Measurements from ENCODE around the gene PTTG1IP. TPM values are rescaled to one million over a fixed set of nuclear protein-coding genes. Genes with fewer than 3 reads are reported as not detected.
"Not testable (repeated sequence)": the region's sequence is repeated elsewhere in the genome, so short reads cannot be mapped to it uniquely, and the experiment has no call there.

The PTTG1IP gene
- total RNA-seq, 1 experiment from 2014 or later, result 116 TPM

DNA sequence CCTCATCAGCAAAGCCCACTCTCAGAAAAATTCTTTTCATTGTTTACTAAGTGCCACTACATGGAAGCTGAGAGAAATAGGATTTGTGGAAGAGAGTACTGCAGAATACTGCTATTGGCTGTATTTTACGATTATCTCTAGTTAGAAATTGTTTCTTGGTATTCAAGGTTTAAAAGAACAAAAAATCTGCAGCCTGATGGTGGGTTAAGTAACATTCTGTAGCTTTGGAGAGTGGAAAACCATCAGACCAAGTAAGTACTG is 27.3 kb downstream of the PTTG1IP start:
- DNase-seq (ENCODE audit: low spot score), result no peak

- peak; percentile 30 for DNase-seq (ENCODE audit: low spot score)
These were observed 27.9 kb downstream of the PTTG1IP start for GRCh38 chr21:44845418-44846223.

- no peak for DNase-seq (ENCODE audit: low spot score)
These were observed 29.2 kb downstream of the PTTG1IP start for GRCh38 chr21:44844256-44844655.

DNA sequence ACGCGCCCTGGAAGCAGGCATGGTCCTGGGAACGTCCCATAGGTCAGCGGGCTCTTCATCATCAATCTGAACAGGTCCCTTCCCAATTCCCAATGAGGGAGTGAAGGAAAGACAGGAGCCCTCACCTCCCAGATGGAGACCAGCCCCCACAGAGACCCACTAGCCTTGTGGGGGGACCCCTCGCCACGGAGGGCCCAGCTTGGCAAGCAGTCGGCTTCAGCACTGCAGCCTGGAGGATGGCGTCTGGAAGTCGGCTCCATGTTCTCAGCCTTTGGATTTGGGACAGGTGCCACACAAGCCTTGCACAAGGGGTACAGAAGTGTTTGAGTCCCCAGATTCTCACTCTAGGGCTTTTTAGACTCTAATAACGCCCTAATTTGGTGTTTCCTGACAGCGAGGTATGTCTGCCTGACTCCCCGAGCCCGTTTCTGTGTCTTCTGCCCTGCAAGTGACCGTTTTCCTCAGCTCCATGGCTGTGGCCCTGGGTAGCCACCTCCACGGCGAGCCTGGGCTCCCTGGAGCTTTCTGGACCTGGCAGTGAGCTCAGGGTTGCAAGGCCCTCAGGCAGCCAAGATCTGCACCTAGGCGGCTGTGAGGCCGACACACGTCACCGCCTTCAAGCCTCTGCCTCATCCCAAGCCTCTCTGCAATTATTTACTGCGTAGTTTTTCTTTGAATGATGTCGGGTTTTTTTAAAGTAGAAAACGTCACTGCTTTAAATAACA is 30.6 kb downstream of the PTTG1IP start:
- DNase-seq (ENCODE audit: low spot score), result no peak

DNA sequence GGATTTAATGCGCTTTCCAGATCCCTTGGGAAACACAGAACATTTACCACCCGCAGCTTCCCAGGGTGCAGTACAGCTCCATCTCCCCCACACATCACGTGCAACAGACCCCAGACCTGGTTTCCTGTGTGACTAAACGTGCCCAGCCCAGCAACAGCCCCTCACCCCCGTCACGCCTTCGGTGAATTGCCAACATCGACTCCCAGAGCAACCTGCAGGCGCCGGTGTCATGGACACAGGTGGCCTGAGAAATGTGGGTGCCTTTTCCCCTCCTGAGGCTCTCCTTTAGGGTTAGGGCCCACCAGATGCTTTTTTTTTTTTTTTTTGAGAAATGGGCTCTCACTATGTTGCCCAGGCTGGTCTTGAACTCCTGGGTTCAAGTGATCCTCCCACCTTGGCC is 31.4 kb downstream of the PTTG1IP start:
- DNase-seq (ENCODE audit: low spot score), result no peak

DNA sequence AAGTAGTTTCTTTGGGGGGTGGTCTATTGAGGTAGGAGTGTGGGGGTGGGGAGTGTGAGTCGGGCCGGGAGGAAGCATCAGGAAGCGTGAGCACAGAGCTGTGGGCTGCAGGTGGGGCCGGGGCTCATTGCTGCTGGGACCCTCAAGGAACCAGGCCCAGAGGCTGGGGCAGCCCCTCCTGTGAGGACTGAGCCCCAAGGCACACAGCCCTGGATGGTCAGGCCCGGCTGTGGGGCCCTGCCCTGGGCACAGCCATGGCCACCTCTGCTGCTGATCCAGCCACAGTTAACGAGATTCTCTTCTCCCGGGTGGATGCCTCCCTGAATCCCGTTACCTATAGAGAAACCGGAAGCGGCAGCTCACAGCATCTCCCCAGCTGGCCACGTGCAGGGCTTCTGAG is 32.7 kb downstream of the PTTG1IP start:
- DNase-seq (ENCODE audit: low spot score), result no peak

DNA sequence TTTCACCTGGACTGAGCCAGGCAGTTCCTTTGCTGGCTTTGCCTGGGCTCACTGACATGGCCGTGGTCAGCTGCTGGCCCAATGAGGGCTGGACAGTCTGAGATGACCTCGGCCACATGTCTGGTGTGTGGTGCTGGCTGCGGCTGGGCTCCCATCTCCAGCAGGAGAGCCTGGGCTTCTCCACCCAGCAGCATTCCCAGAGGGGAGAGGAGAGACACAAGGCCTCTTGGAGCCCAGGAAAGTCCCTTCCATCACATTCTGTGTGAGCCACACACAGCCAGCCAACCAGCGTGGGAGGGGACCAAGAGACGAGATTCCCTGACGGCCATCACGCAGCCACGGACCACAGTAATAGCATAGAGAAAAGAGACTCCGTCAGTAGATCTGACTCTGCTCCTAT is 34.5 kb downstream of the PTTG1IP start:
- no peak for DNase-seq (ENCODE audit: low spot score)

DNA sequence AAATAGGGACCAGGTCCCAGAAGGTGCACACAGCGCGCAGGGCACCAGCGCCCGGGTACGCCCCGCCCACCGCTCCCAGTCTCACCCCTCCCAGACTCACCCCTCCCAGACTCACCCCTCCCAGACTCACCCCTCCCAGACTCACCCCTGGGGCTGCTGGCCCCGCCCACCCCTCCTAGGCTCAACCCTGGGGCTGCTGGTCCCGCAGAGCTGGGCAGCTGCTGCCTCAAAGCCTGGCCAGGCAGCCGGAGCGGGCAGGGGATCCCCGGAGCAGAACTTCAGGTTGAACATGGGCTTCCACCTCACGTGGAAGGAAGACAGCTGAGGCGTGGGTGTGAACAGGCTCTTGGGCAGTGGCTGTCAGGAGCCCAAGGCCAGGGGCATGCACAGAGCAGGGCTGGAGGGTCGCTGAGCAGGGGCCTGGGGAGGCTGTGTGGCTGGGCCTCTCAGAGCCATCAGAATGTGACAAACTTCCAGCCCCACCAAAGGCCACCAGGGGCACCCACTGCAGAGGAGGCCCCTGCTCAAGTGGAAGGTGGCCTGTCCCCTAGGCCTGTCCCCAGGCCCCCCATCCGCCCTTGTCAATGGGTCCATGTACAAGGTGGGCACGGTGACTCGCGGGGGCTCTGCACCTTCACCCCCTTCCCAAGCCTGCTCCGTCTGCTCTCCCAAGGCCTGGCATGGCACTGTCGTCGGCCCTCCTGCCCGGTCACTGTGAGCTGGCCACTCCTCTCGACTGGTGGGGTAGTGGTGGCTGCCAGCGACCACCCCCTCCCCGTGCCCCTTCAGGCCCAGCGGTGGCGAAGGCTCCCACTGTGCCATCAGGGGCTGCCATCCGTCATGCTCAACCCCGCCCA is 35.2 kb downstream of the PTTG1IP start:
- DNase-seq (ENCODE audit: low spot score), result no peak

DNA sequence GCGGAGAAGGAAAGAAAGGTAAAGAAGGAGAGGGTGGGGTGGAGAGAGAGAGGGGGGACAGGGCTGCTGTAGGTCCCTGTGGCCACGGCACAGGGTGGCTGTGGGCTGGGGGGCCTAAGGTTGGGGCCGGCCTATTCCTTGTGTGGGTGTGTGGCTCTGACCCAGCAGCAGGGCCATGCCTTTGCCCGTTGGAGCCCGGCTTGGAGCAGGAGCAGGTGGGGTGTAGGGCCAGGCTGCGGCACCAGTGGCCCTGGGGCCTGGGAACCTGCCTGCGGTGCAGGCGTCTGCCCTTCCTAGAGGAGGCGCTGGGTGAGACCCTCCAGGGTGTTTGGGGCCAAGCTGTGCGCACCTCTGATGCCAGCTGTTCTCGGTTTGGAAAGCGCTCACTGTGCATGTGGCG is 36.0 kb downstream of the PTTG1IP start:
- DNase-seq (ENCODE audit: low spot score), result no peak

GRCh38 chr21:44836666-44837471 is 36.6 kb downstream of the PTTG1IP start:
- peak; percentile 45 for DNase-seq (ENCODE audit: low spot score)

- DNase-seq (ENCODE audit: low spot score), result no peak
These were observed 37.2 kb downstream of the PTTG1IP start for GRCh38 chr21:44836349-44836665.

- DNase-seq (ENCODE audit: low spot score), result no peak
These were observed 37.9 kb downstream of the PTTG1IP start for GRCh38 chr21:44835647-44835973.

- no peak for DNase-seq (ENCODE audit: low spot score)
These were observed 38.4 kb downstream of the PTTG1IP start for GRCh38 chr21:44834951-44835646.

DNA sequence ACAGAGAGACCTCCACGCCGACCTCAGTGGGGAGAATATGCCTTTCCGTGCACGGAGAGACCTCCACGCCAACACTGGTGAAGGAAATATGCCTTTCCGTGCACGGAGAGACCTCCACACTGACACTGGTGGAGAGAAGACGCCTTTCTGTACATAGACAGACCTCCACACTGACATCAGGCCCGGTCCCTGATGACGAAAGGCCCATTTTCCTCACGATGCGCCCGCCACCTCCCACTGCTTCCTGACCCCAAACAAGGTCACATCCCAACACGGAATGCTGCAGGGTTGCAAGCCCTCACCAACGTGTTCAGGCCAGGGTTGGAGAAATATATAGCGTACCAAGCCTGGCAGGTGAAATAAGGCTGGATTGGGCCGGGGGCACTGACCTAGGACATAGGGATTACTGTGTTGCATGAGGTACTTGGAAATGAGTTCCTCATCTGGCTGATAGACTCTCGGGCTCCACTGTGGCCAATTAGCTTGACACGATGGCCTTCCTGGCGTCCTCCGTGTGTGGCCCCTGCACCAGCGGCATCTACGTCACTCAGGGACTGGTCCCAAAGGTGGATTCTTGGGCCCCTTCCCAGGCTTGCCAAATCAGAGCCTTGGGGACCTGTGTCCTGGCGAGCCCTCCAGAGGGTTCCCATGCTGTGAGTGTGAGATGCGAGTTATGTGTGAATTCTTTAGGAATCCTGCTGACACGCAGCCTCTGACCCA is 39.1 kb downstream of the PTTG1IP start:
- DNase-seq (ENCODE audit: low spot score), result no peak

GRCh38 chr21:44833663-44834062 is 39.8 kb downstream of the PTTG1IP start:
- no peak for DNase-seq (ENCODE audit: low spot score)

- DNase-seq (ENCODE audit: low spot score), result not testable (repeated sequence)
These were observed 40.8 kb downstream of the PTTG1IP start for GRCh38 chr21:44832516-44833255.

- no peak for DNase-seq (ENCODE audit: low spot score)
These were observed 42.1 kb downstream of the PTTG1IP start for GRCh38 chr21:44831227-44831860.

- no peak for DNase-seq (ENCODE audit: low spot score)
These were observed 43.9 kb downstream of the PTTG1IP start for GRCh38 chr21:44829507-44830092.

Data from HT-29 (cell line).